Measurements from ENCODE around the gene RBM14.

GRCh38 chr11:66670816-66671215, 54.4 kb downstream of the RBM14 start:
- TF ChIP-seq CTCF (conservative IDR thresholded peaks at IDR 0.05 in 1 of 2, IDR thresholded peaks at IDR 0.05 in 1 of 2; ENCODE audit: extremely low read depth in 1 of 2, insufficient read depth in 1 of 2, low read depth in 1 of 2, low read length in 2 of 2), result no peak
- TF ChIP-seq EZH2 (IDR thresholded peaks at IDR 0.05; ENCODE audit: borderline replicate concordance, low read length), result no peak

All from mammary epithelial cell (primary cell).